ENCODE measurements around the gene ADGRB3.

The ADGRB3 gene

DNA sequence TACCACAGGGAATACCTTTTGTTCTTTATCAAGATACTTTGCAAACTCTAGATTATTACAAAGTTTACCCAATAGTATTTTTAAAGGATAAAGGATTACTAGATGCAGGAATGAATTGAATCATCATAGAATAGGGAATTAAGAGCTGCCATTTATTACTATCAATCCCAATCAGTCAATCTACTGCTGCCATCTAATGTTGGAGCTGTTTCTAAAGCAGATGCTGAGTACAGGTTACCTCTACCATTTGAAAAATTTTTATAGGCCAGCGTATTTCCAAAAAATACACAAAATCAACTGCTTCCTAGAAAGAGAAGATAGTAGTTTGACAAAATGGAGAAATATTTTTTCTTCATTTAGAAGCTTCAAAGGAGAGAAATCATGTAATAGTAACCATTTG lies 520.4 kb downstream of the ADGRB3 start:
- no peak for DNase-seq

DNA sequence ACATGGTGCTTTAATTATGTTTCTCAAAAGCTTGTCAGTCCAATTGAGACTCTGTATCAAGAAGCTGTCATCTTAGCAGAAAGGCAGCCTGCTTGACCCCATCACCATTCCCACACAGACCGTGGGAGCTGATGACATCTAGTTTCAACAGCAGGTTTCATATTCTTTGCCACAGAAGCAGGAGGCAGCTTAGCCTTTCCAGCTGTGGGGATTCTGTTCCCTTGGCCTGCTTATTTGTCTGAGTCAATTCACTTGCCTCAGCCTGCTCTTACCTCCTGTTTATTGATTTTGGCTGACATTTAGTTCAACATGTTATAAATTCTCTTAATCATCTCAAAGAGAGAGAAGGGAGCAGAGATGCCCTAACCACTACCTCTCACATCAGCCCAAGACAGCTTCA lies 527.7 kb downstream of the ADGRB3 start:
- no peak for DNase-seq

DNA sequence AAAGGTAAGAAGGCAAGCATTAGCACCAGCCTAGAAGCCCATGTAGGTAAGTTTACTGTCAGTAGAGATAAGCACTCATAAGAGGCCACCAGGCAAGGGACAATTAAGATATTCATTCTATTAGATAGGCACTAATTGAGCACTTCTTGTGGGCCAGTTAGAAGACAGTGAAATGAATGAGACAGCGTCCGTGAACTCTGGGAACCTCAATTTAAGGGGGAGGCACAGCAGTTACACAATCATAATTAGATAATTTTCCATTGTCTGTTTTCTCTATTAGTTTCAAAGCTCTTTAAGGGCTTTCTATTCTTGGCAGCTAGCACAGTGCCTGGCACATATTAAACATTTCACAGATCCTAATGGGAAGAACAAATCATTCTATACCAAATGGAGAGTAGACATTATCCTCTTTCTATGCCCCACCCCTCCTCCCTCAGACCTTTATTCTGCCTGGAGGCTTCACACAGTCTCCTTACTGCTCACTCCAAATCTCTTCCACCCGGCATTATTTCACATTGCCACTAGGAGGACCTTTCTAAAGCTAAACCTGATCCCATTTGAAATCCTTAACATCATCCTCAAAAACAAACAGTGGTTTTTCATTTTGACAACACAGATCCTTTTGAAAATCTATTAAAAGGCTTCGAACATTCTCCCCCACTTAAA lies 529.6 kb downstream of the ADGRB3 start:
- no peak for DNase-seq

DNA sequence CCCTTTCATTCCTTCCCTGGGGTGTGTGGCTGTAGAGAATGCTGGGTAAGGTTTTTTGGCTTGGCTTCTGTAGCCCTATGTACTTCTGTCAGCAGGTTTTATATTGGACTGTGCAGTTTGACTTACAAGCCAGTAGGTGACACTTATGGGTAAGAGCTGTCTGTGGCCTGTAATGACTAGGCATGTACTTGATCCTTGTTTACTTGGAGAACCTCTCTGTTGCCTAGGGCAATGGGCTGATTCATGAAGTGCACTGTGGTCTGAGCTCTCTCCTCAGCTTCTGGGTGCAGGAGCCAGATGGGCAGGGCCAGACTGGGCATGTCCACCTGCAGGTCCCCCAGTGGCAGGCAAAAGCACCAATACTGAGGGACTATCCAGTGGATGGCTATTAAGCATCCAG lies 544.6 kb downstream of the ADGRB3 start:
- DNase-seq: no peak

DNA sequence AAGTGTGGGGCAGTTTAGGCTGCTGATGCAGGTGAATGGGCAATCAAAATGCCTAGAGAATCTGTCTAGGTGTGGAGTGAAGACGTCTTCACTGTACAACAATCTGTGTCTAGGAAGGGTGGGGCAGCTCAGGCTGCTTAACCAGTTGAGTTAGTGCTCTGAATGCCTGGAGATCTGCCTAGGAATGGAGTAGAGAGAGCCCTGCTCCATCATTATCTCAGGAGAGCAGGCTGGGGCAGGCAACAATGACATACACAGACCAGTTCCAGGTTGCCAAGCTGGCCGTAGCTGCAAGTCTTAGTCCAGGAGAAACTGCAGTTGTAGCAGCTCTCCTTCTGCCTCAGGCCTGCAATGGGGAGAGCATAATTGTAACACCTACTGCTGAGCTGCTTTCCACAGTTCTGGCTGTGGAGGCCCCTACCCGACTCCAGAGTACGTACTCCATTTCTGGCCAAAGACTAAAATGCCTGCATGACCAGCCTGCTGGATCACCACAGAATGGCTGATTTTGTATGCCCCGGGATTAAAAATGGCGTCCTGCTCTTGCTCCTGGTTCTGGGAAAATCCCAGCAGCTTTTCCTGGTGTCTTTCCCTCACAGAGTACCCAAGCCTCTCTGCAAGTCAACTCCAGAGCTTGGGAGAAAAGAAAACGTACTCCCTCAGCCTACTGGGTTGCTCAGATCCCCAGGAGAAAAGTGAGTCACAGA lies 545.4 kb downstream of the ADGRB3 start:
- no peak for DNase-seq

DNA sequence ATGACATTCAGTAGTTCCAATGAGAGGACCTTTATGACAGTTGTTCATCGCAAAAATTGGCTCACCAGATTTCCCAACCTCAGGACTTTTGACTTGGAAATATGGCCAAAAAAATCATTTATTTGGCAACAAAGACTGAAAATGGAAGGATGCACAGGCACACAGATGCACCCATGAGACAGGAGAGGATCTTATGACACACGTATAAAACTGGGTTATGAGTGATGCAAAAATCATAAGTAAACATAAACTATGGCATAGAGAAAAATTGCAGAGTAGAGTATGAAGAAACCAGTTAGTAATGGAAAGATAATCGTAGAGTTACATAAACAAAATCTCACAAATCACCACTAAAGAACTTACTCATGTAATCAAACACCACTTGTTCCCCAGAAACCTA lies 546.9 kb downstream of the ADGRB3 start:
- no peak for DNase-seq

DNA sequence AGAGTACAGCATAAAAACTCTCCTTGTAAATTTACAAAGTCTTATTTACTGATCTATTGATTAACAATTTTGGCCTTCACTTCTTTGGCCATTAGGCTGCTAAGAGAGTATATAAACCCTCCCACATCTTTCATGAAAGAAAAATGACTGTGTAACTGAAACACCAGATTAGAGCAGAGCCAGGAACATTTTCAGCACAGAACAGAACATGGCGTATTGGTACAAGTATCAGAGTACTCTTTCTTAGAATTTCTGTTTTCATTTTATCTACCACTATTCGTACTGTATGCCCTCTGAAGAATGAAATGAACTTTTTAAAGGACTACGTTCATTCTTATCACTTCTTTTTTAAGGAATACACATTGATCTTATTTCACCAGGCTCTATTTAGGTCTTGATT lies 550.2 kb downstream of the ADGRB3 start:
- no peak for DNase-seq

DNA sequence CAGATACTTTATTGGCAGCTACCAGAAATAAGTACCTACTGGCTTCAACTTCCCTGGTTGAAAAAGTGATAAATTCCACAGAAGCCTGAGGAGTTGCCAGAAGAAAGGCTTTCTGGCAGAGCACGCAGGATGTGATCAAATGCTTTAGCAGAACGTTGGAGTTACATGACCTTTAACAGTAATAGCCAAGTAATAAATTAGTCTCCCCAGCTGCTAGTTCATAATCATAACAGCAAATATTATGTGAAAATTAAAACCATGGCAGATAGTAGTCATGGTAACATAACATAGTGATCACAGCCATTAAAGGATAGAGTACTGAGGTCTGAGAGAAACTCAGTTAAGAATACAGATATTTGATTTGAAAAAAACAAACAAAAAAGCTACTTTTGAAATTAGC lies 567.7 kb downstream of the ADGRB3 start:
- no peak for DNase-seq

DNA sequence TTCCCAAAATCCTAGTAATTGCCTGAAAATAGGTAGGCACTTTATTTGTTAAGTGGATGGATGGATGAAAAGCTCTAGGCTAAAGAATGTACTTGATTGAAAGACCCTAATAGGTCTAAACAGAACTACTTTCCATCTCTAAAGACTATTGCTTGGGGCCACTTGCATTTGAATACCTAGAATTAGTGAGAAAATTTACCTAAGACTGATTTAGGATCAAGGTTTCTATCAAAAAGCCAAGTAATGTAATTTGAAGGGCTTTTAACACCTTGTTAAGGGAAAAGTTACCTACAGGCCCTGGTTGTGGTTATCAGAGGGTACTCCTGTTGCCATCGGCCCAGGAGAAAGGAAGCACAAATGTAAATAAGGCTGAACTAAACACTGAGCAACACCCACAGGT lies 581.0 kb downstream of the ADGRB3 start:
- DNase-seq: no peak

DNA sequence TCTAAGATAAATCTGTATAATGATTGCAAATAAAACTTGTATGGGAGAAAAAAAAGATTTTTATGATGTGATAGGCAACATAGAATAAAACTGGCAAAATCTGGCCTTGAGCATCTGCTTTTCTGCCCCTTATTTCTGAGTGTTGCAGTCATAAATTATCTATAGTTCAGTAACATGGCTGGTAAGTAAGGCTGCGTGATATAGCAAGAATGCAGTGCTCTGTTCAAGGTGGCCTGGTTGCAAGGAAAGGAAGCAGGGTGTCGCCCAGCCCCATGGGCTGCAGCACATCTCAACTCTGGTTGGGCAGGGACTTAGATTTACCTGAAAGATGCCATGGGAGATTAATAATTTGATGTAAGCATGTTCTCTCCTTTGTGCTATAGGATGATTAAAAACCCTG lies 582.3 kb downstream of the ADGRB3 start:
- DNase-seq: no peak

DNA sequence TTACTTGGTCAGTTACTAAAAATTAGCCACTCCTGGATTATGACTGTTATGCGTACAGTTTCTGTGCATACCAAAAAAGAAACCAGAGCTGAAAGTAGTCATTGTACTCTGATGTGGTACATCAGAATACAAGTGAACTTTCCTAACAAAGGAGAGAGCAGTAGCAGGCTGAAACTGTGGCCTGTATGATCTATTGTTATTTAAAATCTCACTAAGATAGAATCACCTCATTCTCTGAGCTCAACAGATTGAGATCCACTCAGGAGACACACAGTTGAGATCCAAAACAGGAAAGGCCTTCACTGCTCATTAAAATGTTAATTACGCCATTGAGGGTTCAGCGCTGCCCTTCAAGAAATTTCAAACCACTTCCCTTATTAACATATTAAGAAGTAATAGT lies 585.3 kb downstream of the ADGRB3 start:
- DNase-seq: no peak

DNA sequence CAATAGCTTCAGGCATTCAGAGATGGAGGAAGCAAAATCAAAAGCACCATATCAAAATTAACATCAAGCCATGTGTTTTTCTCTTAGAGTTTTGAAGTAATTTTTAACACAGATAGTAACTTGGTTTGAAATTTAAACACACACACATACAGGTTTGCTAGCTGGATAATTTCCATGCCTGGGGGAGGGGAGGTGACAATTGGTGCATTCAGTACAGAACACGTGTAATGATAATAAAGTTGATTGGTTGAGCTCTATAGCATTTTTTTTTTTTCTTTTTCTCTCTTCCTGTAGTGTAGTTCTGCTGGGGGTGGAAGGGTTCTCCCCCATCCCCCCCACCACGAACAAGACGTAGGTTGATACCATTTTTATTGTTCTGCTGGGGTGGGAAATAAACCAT lies 596.9 kb downstream of the ADGRB3 start:
- DNase-seq: no peak

DNA sequence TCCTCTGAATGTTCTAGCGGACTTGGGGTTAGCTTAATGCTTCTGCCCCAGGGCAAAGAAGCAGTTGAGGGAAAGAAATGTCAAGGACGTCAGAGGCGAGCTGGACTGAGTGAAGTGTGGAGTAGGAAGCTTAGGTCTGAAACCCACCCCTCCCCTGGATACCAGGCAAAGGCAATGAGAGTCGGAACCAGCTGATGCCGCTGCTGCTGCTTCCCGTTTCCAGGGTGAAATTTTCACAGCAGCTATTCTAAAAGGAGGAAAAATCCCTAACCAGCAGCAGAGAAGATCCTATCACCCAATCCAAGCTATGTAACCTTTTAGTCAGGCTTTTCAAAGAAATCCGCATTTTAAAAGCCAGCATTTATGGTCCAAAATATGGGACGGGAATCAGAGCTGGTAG lies 597.4 kb downstream of the ADGRB3 start:
- DNase-seq: no peak

DNA sequence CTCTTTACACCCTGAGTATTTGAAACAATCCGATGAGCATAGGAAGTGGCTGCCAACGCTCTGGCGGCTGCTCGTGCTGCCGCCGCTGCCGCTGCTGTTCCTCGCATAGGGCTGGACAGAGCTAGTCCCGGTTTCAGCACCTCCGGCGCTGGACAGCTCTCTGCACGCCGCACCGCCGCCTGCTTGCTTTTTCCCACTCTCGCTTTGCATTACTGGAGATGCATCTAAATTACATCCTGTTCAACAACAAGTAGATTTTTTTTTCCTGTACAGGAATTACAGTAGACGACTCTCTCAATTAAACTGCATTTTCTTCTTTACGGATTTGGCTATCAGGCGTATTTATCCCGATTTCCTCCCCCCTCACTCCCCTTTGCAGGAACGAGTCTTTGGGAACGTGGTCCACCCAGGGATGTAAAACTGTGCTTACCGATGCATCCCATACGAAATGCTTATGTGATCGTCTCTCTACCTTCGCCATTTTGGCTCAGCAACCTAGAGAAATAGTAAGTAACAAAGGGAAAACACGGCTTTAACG lies 597.9 kb downstream of the ADGRB3 start:
- no peak for DNase-seq

DNA sequence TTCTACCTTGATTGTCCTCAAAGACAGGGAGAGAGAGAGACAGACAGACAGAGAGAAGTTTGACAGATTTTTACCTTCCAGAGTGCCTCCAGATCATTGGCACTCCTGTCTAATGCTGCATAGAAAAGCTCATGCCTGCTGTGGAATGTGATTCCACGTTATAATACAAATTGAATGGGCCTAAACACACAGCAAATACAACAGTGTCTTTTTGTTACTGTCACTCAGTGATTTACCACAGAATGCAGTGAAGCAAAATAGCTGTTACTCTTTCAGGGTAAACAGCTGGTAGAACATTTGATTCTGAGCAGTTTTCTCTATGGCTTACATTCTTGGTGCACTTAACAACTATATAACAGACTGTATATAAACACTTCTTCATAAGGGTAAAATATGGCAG lies 603.0 kb downstream of the ADGRB3 start:
- no peak for DNase-seq

DNA sequence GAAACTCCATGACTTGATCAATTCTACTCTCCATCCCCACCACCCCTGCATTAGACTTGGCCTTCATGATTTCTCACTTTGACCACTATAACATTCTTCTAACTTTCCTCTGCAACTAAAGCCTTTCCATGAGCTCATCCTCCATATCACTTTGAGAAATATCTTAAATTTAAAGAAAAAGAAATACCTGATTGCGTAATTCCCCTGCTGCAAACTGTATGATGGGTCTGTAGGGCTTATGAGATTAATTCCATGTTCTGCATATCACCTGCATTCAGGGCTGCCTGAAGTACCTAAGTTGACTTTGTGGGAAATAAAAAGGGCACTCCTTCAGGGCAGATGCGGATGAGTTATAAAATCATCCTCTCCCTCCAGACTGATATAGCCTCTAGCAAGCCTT lies 611.9 kb downstream of the ADGRB3 start:
- DNase-seq: no peak

DNA sequence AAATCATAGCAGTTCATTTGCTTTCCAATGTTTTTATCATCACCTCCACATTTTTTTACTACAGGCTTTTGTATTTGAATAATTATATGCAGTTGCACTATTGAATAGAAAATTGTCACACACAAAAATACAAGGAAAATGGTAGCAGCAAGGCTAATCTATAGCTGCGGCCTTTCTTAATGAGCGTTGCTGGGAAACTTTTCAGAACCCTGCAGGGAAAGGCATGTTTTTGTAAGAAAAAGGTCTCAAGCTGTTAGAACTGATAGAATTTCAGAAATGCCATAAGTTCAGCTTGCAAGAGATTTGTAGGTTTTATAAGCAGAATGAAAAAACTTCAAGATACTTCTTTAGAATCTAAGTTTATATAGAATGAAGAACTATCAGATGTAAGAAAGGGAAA lies 625.9 kb downstream of the ADGRB3 start:
- DNase-seq: no peak

DNA sequence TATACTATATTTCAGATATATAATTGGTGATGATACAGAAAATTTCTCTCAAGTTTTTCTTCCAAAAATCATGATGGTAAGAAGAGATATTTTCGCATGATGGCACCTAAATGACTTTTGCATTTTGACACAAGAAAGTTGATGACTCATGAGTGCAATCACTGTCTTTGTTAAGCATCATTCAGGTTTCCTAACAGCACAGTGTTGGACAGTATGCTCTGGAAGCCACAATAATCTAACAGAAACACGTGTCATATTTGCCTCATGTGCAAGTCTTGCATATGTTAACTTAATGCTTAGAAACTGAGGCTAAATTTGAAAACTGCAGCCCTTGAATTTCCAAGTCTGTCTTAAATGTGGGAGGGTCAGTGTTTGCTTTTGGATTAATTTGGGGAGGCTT lies 628.2 kb downstream of the ADGRB3 start:
- no peak for DNase-seq

DNA sequence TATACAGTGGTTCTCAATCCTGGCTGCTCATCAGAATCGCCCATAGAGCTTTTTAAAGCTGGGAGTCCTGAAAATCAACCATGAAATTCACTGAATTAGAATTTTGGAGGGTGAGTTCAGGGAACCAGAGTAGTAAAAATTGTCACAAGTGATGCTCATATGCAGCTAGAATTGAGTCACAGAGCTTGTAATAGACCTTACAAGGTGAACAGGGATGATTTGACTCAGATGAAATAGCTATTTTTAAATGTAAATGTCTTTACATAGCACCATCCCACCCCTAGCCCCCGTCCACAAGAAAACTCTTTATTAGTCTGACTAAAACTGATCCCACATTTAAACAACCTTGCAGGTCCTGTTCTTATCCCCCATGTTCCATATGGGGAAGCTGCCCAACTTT lies 630.0 kb downstream of the ADGRB3 start:
- DNase-seq: no peak

DNA sequence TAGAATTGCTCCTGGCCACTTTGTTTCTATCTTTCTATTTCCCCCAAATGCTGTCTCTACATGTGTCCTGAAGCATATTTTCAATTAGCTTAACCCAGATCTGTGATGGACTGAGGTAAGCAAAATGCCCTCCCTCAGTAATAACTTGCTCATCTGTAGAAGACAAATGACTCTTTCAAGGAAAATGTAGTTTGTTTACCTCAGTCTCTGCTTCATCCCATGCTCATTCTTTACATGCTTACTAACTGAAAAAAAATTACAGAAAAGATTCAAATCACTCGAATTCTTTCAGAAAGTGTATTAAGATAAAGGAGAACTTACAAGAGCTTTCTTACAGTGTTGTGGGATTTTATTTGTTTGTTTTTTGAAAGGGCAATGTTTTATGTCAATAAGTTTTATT lies 630.6 kb downstream of the ADGRB3 start:
- no peak for DNase-seq

DNA sequence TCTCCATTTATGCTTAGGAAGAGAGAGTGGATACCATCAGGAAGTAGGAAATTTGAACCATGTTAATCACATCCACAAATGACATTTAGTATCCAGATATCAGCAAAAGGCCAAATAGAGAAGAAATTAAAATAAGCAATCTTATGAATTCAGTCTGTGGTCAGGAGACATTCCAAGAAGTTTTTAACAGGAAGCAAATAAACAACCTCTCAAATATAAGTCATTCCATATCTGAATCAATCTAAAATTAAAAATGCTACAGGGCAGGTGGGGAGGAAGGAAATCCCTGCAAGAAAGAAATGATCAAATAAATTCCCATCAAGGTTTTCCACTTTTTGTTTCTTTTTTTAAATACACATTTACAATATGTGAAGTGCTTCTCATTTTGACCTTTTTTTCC lies 641.1 kb downstream of the ADGRB3 start:
- no peak for DNase-seq

DNA sequence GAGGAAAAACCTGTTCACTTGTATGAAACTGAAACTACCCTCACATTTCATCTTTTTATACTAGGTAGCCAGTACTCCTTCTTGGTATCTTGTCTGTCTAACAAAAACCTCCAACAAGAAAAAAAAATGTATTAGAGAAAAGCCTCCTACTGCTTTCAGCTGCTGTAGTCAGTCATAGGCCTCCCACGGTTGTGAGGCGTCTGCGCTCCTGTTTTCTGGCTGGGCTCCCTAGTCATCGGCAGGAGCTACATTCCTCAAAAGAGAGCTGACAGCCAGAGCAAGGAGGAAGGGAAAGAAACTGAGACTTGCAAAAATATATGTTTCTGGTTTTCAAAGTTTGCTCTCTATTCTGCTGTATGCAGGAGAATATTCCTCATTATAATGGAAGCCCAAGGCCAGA lies 644.7 kb downstream of the ADGRB3 start:
- DNase-seq: no peak

DNA sequence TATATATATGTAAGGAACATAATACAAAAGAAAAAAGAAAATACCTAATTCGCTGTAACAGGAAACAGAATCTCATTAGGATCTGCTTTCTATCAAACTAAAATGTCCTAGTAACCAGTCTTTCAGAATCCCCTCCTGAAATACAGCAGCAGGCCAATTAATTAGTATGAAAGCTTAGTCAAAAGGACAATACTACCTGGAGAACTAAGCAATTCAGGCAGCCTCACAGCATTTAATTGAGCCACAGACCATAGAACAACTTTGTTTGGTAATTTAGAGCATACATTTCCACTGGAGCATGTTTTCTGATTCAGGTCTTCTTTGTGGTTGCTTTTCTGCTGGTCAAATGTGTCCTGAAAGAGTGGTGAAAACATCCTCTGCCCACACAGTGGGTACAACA lies 645.8 kb downstream of the ADGRB3 start:
- no peak for DNase-seq

DNA sequence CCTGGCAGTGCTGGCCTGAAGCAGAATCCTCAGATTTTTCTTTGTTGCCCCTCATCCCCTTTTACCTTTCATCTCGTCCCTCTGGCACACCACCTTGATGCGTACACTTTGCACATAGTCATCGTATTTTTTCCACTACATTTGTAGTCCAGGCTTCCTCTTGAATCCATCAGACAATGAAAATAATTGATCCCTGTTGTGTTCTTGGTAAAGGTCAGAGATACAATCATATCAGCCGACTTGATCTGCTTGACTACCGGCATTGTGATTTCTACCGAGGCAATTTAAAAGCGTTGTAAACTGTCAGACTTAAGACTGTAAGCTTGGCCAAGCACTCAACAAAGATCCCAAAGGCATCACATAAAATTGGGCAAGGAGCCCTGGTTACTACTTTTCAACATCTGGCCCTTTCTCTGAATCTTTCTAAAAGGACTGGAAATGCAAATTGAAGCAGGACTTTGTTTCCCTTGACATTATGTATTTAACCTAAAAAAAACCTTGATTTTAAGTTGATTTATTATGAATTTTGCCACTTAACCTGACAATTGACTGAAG lies 649.2 kb downstream of the ADGRB3 start:
- no peak for DNase-seq

DNA sequence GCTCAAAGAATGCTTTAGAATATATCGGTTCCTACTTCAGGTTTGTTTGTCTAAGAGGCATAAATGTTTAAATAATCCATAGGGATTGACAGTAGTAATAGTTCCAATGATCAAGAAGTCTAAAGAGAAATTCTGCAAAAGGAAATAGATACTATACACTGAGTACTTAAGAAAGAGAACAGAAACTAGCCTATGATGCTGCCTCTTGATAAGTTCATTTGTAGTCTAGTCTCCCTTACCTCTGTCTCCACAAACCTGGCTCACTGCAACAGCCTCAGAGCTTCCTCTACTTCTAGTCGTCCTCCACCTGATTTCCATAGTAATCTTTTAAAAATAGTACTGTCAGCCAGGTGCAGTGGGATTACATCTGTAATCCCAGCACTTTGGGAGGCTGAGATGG lies 650.0 kb downstream of the ADGRB3 start:
- no peak for DNase-seq

Data from activated T-cell treated with anti-CD3 and anti-CD28 coated beads for 4 hours (primary cell).